ENCODE data around the gene WDR5B.

Gene WDR5B

DNA sequence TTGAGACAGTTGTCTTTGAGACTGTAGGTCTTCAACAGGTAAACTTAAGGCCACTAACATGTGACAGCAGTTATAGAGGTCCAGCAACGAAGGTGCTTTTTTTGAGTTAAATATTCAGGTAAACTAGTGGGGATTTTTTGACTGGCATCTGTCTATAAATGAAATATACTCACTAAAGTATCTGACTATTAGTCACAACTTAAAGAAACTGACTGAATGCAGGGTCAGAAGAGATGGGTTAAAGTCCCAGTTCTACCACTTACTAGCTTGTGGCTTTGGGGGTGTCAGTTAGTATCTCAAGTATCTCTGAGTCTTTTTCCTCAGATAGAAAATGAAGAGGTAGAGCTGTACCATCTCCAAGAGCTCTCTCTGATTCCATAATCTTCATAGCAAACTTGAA lies 50.8 kb downstream of the WDR5B start:
- DNase-seq: no peak

DNA sequence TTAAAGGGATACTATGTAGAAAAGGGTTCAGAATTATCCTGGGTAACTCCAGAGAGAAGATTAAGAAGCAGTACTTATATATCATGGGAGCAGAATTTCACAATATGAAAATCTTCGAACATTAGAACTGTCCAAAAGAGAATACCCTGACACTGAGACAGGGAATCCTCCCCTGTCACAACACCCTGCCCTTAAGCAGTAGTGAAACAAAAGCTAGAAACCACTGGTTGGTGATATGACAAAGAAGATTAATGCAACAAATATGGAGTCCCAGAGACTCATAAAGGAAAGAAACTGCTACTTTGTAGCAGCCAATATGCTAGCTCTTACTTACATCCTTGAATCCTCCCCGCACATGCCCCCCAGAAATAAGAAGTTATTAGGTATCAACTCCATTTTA lies 51.4 kb downstream of the WDR5B start:
- no peak for DNase-seq

All from AML-193 (cell line).